A673 (cell line): Measurements from ENCODE around the gene ICAM2. TPM values are rescaled to one million over a fixed set of nuclear protein-coding genes. Genes with fewer than 3 reads are reported as not detected.

ENCODE experiments used
- BruUV-seq: library from RNA; stranded (reverse); fragments of 400-500 nt; replicated peaks from 2 replicates; lab custom pipeline; 2021; lab: Mats Ljungman, UMichigan
- CTCF ChIA-PET: fragments of 300-600 bp; sonication (Branson Sonifier 250); formaldehyde crosslinking; loops from one replicate; lab custom pipeline; 2022; ENCODE audit warnings: antibody characterized with exemption; lab: Charles Lee
- POLR2A ChIA-PET: fragments of 300-600 bp; sonication (Branson Sonifier 250); formaldehyde crosslinking; loops from one replicate; lab custom pipeline; 2022; ENCODE audit warnings: antibody characterized with exemption; ENCODE audit not compliant: low non-redundant PET; lab: Charles Lee
- DNase-seq: peaks from one replicate; pipeline ENCODE4 v3.0.0-alpha.2; 2015; ENCODE audit warnings: low spot score
- H3K27ac ChIP-seq: fragments of 200-600 bp; sonication (generic); 2 replicates; pipeline ENCODE4 v1.5.1; 2016; ENCODE audit warnings: mixed run types, low read depth, mild to moderate bottlenecking, mixed read lengths, antibody characterized with exemption, low read length; ENCODE audit not compliant: poor library complexity, severe bottlenecking
- H3K27me3 ChIP-seq: fragments of 200-600 bp; sonication (generic); replicated peaks from 2 replicates; pipeline ENCODE4 v1.6.1; 2017; ENCODE audit warnings: mixed run types, low read depth, mild to moderate bottlenecking, mixed read lengths, antibody characterized with exemption, low read length; ENCODE audit not compliant: insufficient read depth, poor library complexity
- H3K36me3 ChIP-seq: fragments of 200-600 bp; sonication (generic); 2 replicates; pipeline ENCODE4 v1.6.1; 2016; ENCODE audit warnings: mixed run types, mild to moderate bottlenecking, mixed read lengths, antibody characterized with exemption, low read length; ENCODE audit not compliant: insufficient read depth, poor library complexity, severe bottlenecking
- H3K4me1 ChIP-seq: fragments of 200-600 bp; sonication (generic); 2 replicates; pipeline ENCODE4 v1.6.1; 2017; ENCODE audit warnings: mixed run types, mild to moderate bottlenecking, mixed read lengths, antibody characterized with exemption, low read length; ENCODE audit not compliant: insufficient read depth, poor library complexity, severe bottlenecking
- H3K4me3 ChIP-seq: fragments of 200-600 bp; sonication (generic); 2 replicates; pipeline ENCODE4 v1.5.1; 2016; ENCODE audit warnings: low read depth, mixed run types, mild to moderate bottlenecking, mixed read lengths, low read length; ENCODE audit not compliant: poor library complexity, severe bottlenecking
- H3K9me3 ChIP-seq: fragments of 200-600 bp; sonication (generic); 2 replicates; pipeline ENCODE4 v1.6.1; 2016; ENCODE audit warnings: mixed run types, low read depth, mild to moderate bottlenecking, mixed read lengths, antibody characterized with exemption, low read length; ENCODE audit not compliant: poor library complexity, severe bottlenecking
- EZH2 ChIP-seq: fragments of 200-600 bp; sonication (generic); IDR thresholded peaks from 2 replicates; pipeline ENCODE4 v1.6.1; 2017; ENCODE audit warnings: borderline replicate concordance, low read depth, mild to moderate bottlenecking, mixed read lengths, antibody characterized with exemption, low read length; ENCODE audit not compliant: poor library complexity, severe bottlenecking
- intact Hi-C: fragments of 100-400 bp; cut with micrococcal nuclease; formaldehyde crosslinking; loops from one replicate; pipeline ENCODE4 v1.10.0; 2022; ENCODE audit not compliant: unreplicated experiment
- total RNA-seq: library from RNA; stranded (reverse); gene quantifications from 2 replicates; pipeline ENCODE4 v1.2.3, GENCODE V29; 2021
- TF ChIP-seq, protein P1 (sequence below): fragments of 300-800, 200-600 bp; sonication (generic); conservative IDR thresholded peaks from 2 replicates; pipeline ENCODE4 v1.5.1; 2017; ENCODE audit warnings: low read depth, mild to moderate bottlenecking, antibody characterized with exemption, low read length, moderate library complexity, mixed read lengths

Gene ICAM2
- total RNA-seq, 1 experiment from 2014 or later: 0.99 TPM

DNA sequence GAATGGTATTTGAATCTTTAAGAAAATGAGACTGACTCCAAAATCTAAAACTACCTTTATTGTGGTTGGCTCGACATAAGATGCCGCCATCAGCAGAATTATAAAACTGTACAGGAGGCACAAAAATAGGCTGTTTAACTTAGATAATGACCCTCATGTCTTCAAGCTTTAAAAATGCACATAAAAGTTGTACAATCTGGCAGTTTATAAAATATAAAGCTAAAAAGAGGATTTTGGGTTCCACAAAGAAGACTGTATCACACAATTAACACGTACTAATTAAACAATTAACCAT, 18.6 kb upstream of the ICAM2 start:
- intact Hi-C loops: no loop called here
- no TSS peak for BruUV-seq
- ChIA-PET CTCF (interaction anchor here (1.6 kb wide), 1 partner anchor 11 kb away, joined by 6 read pairs; no protein-coding TSS in a partner anchor), POLR2A (no interaction called here)
- TF ChIP-seq EZH2: no peak
- TF ChIP-seq, protein P1, sequence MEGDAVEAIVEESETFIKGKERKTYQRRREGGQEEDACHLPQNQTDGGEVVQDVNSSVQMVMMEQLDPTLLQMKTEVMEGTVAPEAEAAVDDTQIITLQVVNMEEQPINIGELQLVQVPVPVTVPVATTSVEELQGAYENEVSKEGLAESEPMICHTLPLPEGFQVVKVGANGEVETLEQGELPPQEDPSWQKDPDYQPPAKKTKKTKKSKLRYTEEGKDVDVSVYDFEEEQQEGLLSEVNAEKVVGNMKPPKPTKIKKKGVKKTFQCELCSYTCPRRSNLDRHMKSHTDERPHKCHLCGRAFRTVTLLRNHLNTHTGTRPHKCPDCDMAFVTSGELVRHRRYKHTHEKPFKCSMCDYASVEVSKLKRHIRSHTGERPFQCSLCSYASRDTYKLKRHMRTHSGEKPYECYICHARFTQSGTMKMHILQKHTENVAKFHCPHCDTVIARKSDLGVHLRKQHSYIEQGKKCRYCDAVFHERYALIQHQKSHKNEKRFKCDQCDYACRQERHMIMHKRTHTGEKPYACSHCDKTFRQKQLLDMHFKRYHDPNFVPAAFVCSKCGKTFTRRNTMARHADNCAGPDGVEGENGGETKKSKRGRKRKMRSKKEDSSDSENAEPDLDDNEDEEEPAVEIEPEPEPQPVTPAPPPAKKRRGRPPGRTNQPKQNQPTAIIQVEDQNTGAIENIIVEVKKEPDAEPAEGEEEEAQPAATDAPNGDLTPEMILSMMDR: no peak
- H3K27me3 ChIP-seq: no peaks in the 10 kb centered on the region
- H3K27ac ChIP-seq: no peak overlapping the region
- no peaks in the 10 kb centered on the region for H3K9me3 ChIP-seq
- DNase-seq: no peak
- H3K4me3 ChIP-seq: no peak overlapping the region
- no peaks in the 10 kb centered on the region for H3K4me1 ChIP-seq
- no peaks in the 10 kb centered on the region for H3K36me3 ChIP-seq

- intact Hi-C loops: no loop called here
- H3K27me3 ChIP-seq: no peaks in the 10 kb centered on the region
- TF ChIP-seq EZH2: no peak
- TF ChIP-seq, protein P1: no peak
- ChIA-PET CTCF (interaction anchor here (1.6 kb wide), 1 partner anchor 10 kb away, joined by 6 read pairs; no protein-coding TSS in a partner anchor), POLR2A (no interaction called here)
- H3K27ac ChIP-seq: no peak overlapping the region
- no peaks in the 10 kb centered on the region for H3K4me1 ChIP-seq
- no TSS peak for BruUV-seq
- no peaks in the 10 kb centered on the region for H3K9me3 ChIP-seq
- no peak overlapping the region for H3K4me3 ChIP-seq
- no peak for DNase-seq
- H3K36me3 ChIP-seq: no peaks in the 10 kb centered on the region
Observed at GRCh38 chr17:64038331-64039105, 18.1 kb upstream of the ICAM2 start.

- Histone ChIP-seq H3K27me3 (no peaks in the 10 kb centered on the region), H3K4me3 (no peak overlapping the region), H3K4me1 (no peaks in the 10 kb centered on the region), H3K36me3 (no peaks in the 10 kb centered on the region), H3K9me3 (no peaks in the 10 kb centered on the region), H3K27ac (no peak overlapping the region)
- CTCF ChIA-PET: no interaction called here
- TF ChIP-seq, protein P1: no peak
- no peak for TF ChIP-seq EZH2
- BruUV-seq: no TSS peak
- POLR2A ChIA-PET: no interaction called here
- intact Hi-C loops: no loop called here
- no peak for DNase-seq
Observed at GRCh38 chr17:64037802-64038201, 17.4 kb upstream of the ICAM2 start.
